ENCODE data around the gene SLC1A6.
"Not testable (repeated sequence)": the region's sequence is repeated elsewhere in the genome, so short reads cannot be mapped to it uniquely, and the experiment has no call there.

Gene SLC1A6

DNA sequence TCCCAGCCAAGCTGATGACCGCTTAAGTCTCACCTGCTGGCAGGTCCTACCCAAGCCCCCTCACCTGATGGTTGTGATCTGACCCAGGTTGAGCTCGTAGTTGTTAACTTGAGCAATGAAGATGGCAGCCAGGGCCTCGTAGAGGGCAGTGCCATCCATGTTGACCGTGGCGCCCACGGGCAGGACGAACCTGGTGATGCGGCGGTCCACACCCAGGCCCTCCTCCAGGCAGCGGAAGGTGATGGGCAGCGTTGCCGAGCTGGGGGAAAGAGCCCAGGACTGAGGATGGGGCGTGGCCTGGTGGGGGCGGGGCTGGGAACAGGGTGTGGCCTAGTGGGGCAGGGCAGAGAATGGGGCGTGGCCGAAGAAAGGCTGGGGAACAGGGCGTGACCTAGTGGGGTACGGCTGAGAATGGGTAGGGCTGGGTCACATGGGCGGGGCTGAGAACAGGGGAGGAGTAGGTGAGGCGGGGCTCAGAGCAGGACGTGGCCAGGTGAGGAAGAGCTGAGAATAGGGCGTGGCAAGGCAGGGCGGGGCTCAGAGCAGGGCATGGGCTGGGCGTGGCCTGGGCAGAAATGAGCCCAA lies 25.5 kb downstream of the SLC1A6 start:
- no peak for DNase-seq

DNA sequence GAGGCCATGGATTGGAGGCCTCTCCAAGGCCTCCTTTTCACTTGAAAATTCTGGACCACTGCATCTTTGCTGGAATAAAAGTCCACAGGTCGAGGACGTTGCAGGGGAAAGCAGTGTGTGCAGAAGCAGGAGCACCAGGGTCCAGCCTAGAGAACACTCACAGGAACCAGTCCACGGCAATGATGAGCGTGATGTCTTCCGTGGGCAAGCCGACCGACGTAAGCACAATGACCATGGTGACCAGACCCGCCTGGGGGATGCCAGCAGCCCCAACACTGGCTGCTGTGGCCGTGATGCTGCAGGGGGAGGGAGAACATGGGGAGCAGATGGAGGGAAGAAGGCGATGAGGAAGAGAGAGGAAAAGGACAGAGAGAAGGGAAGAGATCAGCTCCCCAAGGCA lies 26.9 kb downstream of the SLC1A6 start:
- no peak for DNase-seq

DNA sequence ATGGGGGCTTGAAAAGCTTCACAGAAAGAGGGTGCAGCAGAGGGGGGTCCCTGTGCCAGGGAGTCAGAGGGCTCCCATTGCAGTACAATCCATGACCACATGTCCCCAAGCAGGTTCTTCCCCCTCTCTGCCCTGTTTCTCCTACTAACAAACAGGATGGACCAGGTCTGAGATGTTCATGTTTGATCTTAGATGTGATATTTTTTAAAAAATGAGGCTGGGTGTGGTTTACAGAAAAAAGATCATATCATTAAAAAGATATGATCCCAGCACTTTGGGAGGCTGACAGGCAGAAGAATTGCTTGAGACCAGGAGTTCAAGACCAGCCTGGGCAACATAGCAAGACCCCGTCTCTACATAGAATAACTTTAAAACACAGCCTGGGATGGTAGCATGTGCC lies 29.2 kb downstream of the SLC1A6 start:
- DNase-seq, result no peak

DNA sequence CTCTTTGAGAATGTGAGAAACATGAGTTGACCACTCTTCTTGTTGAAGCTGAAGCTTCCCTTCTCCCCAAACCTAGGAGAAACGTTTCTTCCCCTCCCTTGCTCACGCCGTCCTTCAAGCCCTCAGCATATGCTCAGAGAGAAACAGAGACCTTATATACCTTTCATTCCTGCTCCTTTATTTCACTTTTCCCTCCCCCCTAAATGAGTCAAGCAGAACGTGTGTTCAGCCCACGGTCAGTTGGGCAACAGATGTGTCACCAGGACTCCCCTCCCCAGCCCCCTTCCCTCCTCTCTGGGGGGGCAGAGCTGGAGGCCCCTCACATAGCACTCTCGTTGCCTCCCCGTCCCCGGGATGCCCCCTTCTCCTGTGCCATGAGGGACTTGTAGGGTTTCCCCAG lies 29.8 kb downstream of the SLC1A6 start:
- no peak for DNase-seq

DNA sequence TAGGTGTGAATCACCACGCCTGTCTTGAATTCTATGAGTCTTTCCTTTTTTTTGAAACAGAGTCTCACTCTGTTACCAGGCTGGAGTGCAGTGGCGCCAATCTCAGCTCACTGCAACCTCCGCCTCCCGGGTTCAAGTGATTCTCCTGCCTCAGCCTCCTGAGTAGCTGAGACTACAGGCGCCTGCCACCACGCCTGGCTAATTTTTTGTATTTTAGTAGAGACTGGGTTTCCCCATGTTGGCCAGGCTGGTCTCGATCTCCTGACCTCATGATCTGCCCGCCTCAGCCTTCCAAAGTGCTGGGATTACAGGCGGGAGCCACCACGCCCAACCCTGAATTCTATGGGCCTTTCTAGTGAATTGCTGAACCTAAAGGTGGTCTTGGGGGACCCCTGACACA lies 30.3 kb downstream of the SLC1A6 start:
- DNase-seq, result not testable (repeated sequence)

DNA sequence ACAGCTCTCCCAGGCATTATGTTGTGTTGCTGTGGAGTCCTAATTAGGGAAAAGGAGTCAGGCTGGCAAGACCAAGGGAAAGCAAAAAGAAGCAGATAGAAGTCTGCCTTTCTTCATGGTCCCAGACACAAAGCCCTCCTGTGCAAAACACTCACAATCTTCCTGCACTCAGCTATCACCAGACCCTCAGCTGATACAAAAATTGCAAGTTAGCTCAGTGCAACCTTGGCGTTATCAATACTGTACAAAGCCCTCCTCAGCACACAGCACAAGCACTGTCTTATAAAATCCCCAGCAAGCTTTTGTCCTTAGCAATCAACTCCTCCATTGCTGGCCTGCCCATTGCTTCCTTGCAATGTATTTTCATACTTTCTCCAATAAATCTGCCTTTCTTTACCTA lies 35.2 kb downstream of the SLC1A6 start:
- no peak for DNase-seq

DNA sequence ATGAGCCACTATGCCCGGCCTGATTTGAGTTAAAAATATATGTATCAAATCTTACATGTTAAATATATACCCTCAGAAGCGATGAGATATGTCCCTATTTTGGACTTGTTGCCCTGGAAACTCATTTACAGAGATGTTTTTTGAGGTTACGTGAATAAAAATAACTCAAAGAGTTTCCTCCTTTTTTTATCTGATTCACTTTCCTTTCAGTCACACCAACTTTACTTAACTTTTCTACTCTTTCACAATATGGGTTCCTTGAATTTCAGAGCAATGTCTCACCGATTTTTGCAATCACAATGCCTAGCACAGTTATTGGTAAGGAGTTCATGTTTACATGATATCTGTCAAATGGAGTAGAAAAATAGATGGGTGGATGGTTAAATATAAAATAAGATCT lies 36.1 kb downstream of the SLC1A6 start:
- no peak for DNase-seq

DNA sequence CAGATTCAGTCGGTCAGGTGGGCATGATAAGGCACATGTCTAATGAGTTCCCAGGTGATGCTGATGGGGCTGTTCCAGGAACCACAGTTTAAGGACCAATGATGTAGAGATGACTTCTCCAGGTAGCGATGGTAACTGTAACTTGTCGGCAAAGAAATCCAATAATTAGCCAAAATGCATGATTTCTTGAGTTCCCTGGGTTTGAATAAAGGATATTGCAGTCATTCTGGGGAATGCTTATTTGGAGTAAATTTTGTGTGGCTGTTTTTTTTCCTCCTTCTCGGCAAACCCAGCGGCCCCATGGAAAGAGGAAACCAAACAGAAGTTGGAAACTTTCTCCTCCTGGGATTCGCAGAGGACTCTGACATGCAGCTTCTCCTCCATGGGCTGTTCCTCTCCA lies 38.5 kb downstream of the SLC1A6 start, which contains the start of gene OR7C2:
OR7C2 (plus strand) TSS at position 301 of the 400 bp plus-strand sequence; CDS start at position 301, 0 bp downstream.
- DNase-seq, result no peak

DNA sequence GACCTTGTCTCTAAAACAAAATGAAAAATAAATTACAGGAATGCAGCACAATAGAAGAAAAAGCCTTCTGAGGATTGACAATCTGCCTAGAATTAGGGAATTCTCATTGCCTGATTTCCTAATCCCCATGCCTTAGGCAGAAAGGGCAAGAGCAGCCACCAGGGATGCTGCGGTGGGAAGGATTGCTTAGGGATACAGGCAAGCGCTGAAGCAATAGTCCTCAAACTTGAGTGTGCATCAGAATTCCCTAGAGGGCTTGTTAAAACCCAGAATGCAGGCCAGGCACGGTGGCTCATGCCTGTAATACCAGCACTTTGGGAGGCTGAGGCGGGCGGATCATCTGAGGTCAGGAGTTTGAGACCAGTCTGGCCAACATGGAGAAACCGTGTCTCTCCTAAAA lies 39.4 kb downstream of the SLC1A6 start:
- no peak for DNase-seq

DNA sequence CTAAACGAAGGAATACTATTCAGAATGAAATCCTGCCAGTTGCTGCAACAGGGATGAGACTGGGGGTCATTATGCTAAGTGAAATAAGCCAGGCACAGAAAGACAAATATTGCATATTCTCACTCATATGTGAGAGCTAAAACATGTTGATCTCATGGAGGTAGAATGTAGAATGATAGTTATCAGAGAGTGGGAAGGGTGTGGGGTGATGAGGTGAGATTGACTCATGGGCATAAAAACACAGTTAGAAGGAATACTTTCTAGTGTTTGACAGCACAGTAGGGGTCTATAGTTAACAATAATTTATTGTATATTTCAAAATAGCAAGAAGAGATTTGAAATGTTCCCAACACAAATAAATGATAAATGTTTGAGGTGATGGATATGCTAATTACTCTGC lies 46.2 kb downstream of the SLC1A6 start:
- DNase-seq, result no peak

DNA sequence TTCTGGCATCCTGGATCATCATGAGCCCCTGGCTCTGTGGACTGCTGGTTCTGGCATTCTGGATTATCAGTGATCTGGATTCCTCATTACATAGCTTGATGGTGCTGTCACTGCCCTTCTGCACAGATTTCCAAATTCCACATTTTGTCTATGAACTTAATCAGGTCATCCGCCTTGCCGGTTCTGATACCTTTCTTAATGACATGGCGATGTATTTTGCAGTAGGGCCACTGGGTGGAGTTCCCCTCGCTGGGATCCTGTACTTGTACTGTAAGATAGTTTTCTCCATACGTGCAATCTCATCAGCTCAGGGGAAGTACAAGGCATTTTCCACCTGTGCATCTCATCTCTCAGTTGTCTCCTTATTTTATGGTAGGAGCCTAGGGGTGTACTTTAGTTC lies 62.8 kb downstream of the SLC1A6 start:
- no peak for DNase-seq

DNA sequence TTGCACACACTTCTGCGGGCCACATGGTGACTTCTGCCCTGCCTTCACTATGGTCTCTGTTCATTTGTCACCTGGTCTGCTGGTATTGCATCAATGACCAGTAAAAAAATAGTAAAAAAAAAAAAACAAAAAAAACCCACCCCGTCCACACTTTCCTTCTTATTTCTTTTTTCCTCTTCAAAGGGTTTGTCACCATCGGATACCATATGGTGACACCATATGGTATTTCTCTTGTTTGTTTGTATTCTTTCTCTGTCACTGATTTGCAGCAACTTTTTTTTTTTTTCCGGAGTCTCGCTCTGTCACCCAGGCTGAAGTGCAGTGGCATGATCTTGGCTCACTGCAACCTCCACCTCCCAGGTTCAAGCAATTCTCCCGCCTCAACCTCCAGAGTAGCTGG lies 64.5 kb downstream of the SLC1A6 start:
- DNase-seq, result no peak

DNA sequence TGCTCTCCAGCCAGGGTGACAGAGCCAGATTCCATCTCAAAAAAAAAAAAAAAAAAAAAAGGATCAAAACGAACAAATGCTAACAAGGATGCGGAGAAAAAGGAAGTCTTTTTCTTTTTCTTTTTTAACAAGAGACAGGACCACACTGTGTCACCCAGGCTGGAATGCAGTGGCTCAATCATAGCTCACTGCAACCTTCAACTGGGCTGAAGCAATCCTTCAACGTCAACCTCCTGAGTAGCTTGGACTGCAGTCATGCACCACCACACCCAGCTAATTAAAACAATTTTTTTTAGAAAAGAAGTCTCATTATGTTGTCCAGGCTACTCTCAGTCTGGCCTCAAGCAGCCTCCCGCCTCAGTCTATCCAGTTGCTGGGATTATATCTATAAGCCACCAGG lies 73.0 kb downstream of the SLC1A6 start:
- DNase-seq, result no peak

DNA sequence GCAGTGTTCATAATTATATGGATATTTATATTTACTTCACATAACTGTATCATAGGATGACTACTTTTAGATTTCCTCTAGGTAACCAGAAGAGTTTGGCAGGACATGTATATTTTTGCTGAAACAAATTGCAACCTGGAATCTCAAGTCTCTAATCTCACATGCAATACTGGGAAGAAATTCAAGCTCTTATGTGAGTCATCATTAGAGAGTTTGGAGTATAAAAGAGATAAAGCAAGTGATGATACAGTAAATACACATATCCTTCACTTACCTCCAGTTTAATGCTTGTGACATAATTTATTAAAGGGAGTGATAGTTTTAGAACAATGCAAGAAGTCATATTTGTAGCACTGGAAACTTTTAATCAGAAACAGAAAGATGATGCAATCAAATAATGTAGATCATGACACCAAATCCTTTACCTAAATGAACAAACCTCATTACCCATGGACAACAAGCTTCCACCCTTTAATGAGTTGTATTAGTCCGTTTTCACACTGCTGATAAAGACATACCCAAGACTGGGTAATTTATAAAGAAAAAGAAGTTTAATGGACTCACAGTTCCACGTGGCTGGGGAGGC lies 77.9 kb downstream of the SLC1A6 start:
- no peak for DNase-seq
